Activated CD4-positive, alpha-beta memory T cell treated with anti-CD3 and anti-CD28 coated beads, Interleukin-2, amount 10 ng/mL, durations not matched to agents 7 days and 5 days (primary cell): ENCODE data around the gene GON4L. TPM values are rescaled to one million over a fixed set of nuclear protein-coding genes. Genes with fewer than 3 reads are reported as not detected.
A peak's percentile ranks its signal among the peaks of the same experiment; 100 is the strongest.
"Not testable (repeated sequence)": the region's sequence is repeated elsewhere in the genome, so short reads cannot be mapped to it uniquely, and the experiment has no call there.

Source experiments
- CTCF ChIA-PET: fragments of 350-600 bp; sonication (Branson Sonifier 250); formaldehyde crosslinking; loops from one replicate; lab custom pipeline; 2021; ENCODE audit warnings: antibody characterized with exemption, inconsistent platforms; lab: Charles Lee
- POLR2A ChIA-PET: fragments of 350-600 bp; sonication (Branson Sonifier 250); formaldehyde crosslinking; loops from one replicate; lab custom pipeline; 2021; ENCODE audit warnings: antibody characterized with exemption; lab: Charles Lee
- DNase-seq: peaks from one replicate; pipeline ENCODE4 v3.0.0-alpha.2; 2020
- H3K27ac Mint-ChIP-seq: one replicate; pipeline ENCODE4 v1.8.0; 2021; ENCODE audit warnings: mild to moderate bottlenecking, mixed read lengths
- H3K27me3 Mint-ChIP-seq: one replicate; pipeline ENCODE4 v1.8.0; 2021; ENCODE audit warnings: mixed read lengths
- H3K36me3 Mint-ChIP-seq: one replicate; pipeline ENCODE4 v1.8.0; 2021; ENCODE audit warnings: low read depth, mixed read lengths
- H3K4me1 Mint-ChIP-seq: one replicate; pipeline ENCODE4 v1.8.0; 2021; ENCODE audit warnings: mixed read lengths
- H3K4me3 Mint-ChIP-seq: one replicate; pipeline ENCODE4 v1.8.0; 2021; ENCODE audit warnings: mild to moderate bottlenecking, mixed read lengths
- H3K9me3 Mint-ChIP-seq: one replicate; pipeline ENCODE4 v1.8.0; 2021; ENCODE audit warnings: mixed read lengths
- total RNA-seq, 2 experiments: library from RNA; stranded (reverse); gene quantifications; one replicate each; pipeline ENCODE4 v1.2.3, GENCODE V29; 2021

Gene GON4L
- total RNA-seq, 2 experiments from 2014 or later: 76.4 to 76.6 TPM

- ChIA-PET CTCF (no interaction called here), POLR2A (no interaction called here)
- Mint-ChIP-seq H3K4me3 (no peak overlapping the region), H3K9me3 (no peaks in the 10 kb centered on the region), H3K27ac (no peak overlapping the region), H3K36me3 (peaks cover 25% of the 10 kb centered on the region), H3K27me3 (no peaks in the 10 kb centered on the region), H3K4me1 (peaks cover 19% of the 10 kb centered on the region)
- no peak for DNase-seq
Measured at GRCh38 chr1:155719703-155720102, 137.3 kb downstream of the GON4L start.

DNA sequence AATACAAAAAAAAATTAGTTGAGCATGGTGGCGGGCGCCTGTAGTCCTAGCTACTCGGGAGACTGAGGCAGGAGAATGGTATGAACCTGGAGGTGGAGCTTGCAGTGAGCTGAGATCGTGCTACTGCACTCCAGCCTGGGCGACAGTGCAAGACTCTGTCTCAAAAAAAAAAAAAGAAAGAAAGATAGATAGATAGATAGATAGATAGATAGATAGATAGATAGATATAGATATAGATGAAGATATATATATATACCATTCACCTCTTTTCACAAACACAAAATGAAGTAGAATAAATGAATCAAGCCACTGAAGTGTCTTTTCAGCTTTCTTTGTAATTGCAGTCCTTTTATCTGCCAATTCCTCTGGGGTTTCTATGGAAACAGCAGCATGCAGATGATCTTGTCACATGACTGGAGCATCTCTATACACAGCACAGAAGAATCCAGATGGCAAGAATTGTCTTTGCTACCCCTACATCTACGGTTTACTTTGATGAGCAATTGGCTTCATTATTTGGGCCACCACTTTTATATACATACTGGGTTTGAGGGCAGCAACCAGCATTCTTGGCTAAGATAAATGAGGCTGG is 138.4 kb downstream of the GON4L start:
- CTCF ChIA-PET: not testable (repeated sequence)

DNA sequence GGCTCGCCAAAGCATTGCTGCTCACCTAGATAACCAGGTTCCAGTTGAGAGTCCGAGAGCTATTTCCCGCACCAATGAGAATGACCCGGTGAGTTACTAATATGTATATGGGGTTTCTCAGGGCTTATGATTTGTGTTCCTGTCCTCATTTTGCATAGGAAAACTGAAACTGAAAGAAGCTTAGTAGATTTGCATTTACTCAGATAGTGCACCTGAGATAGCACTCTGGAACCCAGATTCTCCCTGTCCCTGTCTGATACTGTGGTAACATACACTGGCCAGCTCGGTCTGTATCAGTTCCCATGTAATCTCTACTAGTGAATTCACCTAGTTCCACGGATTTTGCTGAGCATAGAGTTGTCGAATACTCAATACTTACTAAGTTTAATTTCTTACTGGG is 140.0 kb downstream of the GON4L start:
- Mint-ChIP-seq H3K27me3 (no peaks in the 10 kb centered on the region), H3K4me1 (peaks cover 22% of the 10 kb centered on the region), H3K9me3 (no peaks in the 10 kb centered on the region), H3K27ac (peak overlapping the region; percentile 47), H3K4me3 (no peak overlapping the region), H3K36me3 (peaks cover 35% of the 10 kb centered on the region)
- DNase-seq: no peak
- ChIA-PET CTCF (no interaction called here), POLR2A (interaction anchor here (0.9 kb wide), 1 partner anchor 27 kb away, joined by 3 read pairs; no protein-coding TSS in a partner anchor)

More for the DNA sequence above, 138.4 kb downstream of the GON4L start:
- H3K27me3 Mint-ChIP-seq, H3K27ac Mint-ChIP-seq, DNase-seq, H3K4me3 Mint-ChIP-seq, POLR2A ChIA-PET, H3K9me3 Mint-ChIP-seq: not testable (repeated sequence)
- Mint-ChIP-seq H3K4me1 (peaks cover 19% of the 10 kb centered on the region), H3K36me3 (peaks cover 28% of the 10 kb centered on the region)

DNA sequence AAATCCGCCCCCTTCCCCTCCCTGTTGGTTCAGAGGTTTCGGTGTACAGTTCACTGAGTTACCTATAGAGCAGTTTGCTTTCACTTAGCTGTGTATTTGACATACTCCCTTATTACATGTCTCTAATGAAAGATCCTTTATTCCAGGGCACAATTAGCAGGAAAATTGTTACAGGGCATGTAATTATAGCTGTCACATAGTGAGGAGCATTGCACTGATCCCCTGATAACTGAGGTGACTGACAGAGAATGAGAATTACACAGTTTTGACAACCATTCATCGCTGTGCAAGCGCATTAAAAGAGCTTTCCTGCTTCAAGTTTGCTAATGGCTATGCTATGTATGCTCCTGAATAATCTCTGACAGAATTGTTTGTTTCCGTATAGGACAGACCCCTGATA is 141.2 kb downstream of the GON4L start:
- Mint-ChIP-seq H3K9me3 (no peaks in the 10 kb centered on the region), H3K27me3 (no peaks in the 10 kb centered on the region), H3K4me1 (peaks cover 22% of the 10 kb centered on the region), H3K4me3 (no peak overlapping the region), H3K27ac (no peak overlapping the region), H3K36me3 (peaks cover 34% of the 10 kb centered on the region)
- POLR2A ChIA-PET: no interaction called here
- DNase-seq: no peak
- CTCF ChIA-PET: interaction anchor here (1.1 kb wide), 1 partner anchor 14 kb away, joined by 8 read pairs; no protein-coding TSS in a partner anchor

DNA sequence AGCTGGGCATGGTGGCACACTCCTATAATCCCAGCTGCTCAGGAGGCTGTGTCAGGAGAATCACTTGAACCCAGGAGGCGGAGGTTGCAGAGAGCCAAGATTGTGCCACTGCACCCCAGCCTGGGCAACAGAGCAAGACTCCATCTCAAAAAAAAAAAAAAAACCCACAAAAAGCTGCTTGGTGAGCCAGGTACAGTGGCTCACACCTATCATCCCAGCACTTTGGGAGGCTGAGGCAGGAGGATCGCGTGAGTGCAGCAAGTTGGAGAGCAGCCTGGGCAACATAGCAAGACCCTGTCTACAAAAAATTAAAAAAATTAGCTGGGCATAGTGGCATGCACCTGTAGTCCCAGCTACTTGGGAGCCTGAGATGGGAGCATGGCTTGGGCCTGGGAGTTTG is 142.0 kb downstream of the GON4L start:
- H3K9me3 Mint-ChIP-seq, POLR2A ChIA-PET, DNase-seq, H3K27ac Mint-ChIP-seq, H3K4me3 Mint-ChIP-seq, H3K27me3 Mint-ChIP-seq: not testable (repeated sequence)
- CTCF ChIA-PET: interaction anchor here (1.1 kb wide), 1 partner anchor 14 kb away, joined by 8 read pairs; no protein-coding TSS in a partner anchor
- peaks cover 38% of the 10 kb centered on the region for H3K36me3 Mint-ChIP-seq
- peaks cover 22% of the 10 kb centered on the region for H3K4me1 Mint-ChIP-seq

GRCh38 chr1:155713075-155713474 is 143.9 kb downstream of the GON4L start:
- H3K27ac Mint-ChIP-seq: peak overlapping the region; percentile 37
- no peak overlapping the region for H3K4me3 Mint-ChIP-seq

GRCh38 chr1:155712636-155713035 is 144.4 kb downstream of the GON4L start:
- H3K4me3 Mint-ChIP-seq, H3K27me3 Mint-ChIP-seq, H3K9me3 Mint-ChIP-seq, DNase-seq, CTCF ChIA-PET, POLR2A ChIA-PET: not testable (repeated sequence)
- H3K27ac Mint-ChIP-seq: peak overlapping the region; percentile 37
- H3K4me1 Mint-ChIP-seq: peaks cover 27% of the 10 kb centered on the region
- peaks cover 37% of the 10 kb centered on the region for H3K36me3 Mint-ChIP-seq

More at GRCh38 chr1:155713075-155713474, 143.9 kb downstream of the GON4L start:
- H3K27me3 Mint-ChIP-seq: no peaks in the 10 kb centered on the region
- CTCF ChIA-PET: no interaction called here
- H3K9me3 Mint-ChIP-seq: no peaks in the 10 kb centered on the region
- H3K4me1 Mint-ChIP-seq: peaks cover 25% of the 10 kb centered on the region
- peaks cover 41% of the 10 kb centered on the region for H3K36me3 Mint-ChIP-seq
- POLR2A ChIA-PET: no interaction called here
- DNase-seq: no peak

GRCh38 chr1:155711457-155711856 is 145.6 kb downstream of the GON4L start:
- H3K4me3 Mint-ChIP-seq, POLR2A ChIA-PET, H3K27ac Mint-ChIP-seq, H3K9me3 Mint-ChIP-seq, H3K27me3 Mint-ChIP-seq, DNase-seq, CTCF ChIA-PET: not testable (repeated sequence)
- Mint-ChIP-seq H3K4me1 (peaks cover 19% of the 10 kb centered on the region), H3K36me3 (peaks cover 33% of the 10 kb centered on the region)

DNA sequence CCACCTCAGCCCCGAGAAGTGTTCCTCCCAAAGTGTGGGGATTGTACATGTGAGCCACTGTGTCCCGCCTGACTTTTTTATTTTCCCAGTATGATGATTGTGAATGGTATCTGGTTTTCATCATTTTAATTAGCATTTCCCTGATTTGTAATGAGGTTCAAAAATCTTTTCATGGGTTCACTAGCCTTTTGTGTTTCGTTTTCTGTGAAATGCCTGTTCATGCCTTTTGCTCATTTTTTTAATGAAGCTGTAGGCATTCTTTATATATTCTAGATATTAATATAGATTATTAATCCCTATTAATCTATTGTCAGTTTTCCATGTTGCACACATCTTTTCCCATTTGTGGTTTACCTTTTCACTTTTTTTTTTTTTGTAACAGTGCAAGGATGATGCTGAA is 147.6 kb downstream of the GON4L start:
- Mint-ChIP-seq H3K4me1 (peaks cover 16% of the 10 kb centered on the region), H3K4me3 (no peak overlapping the region), H3K9me3 (no peaks in the 10 kb centered on the region), H3K27me3 (no peaks in the 10 kb centered on the region), H3K36me3 (peaks cover 30% of the 10 kb centered on the region), H3K27ac (no peak overlapping the region)
- ChIA-PET POLR2A (interaction anchor here (1.5 kb wide), 1 partner anchor 15 kb away, joined by 3 read pairs; no protein-coding TSS in a partner anchor), CTCF (no interaction called here)
- no peak for DNase-seq

DNA sequence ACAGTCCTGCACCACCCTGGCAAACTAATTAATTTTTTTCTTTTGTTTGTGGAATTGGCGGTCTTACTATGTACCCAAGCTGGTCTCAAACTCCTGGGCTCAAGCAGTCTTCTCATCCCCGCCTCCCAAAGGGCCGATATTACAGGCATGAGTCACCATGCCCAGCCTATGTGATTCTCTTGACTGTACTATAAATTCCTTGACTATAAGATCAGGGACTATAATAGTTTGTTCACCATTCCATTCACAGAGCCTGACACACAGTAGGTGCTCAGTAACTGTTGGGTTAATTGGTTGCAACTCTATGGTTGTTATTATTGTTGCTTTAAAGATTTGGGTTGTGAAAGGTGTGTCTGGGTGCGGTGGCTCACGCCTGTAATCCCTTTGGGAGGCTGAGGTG is 150.9 kb downstream of the GON4L start:
- POLR2A ChIA-PET: no interaction called here
- no peak overlapping the region for H3K27ac Mint-ChIP-seq
- H3K4me1 Mint-ChIP-seq: peaks cover 19% of the 10 kb centered on the region
- no peaks in the 10 kb centered on the region for H3K9me3 Mint-ChIP-seq
- H3K27me3 Mint-ChIP-seq: no peaks in the 10 kb centered on the region
- no peak for DNase-seq
- CTCF ChIA-PET: no interaction called here
- H3K36me3 Mint-ChIP-seq: peaks cover 16% of the 10 kb centered on the region
- H3K4me3 Mint-ChIP-seq: no peak overlapping the region

GRCh38 chr1:155704414-155704813 is 152.6 kb downstream of the GON4L start:
- Mint-ChIP-seq H3K4me1 (peaks cover 20% of the 10 kb centered on the region), H3K36me3 (peaks cover 11% of the 10 kb centered on the region)
- DNase-seq, H3K27me3 Mint-ChIP-seq, H3K27ac Mint-ChIP-seq, H3K4me3 Mint-ChIP-seq, H3K9me3 Mint-ChIP-seq, POLR2A ChIA-PET, CTCF ChIA-PET: not testable (repeated sequence)

- H3K27me3 Mint-ChIP-seq: no peaks in the 10 kb centered on the region
- H3K9me3 Mint-ChIP-seq: no peaks in the 10 kb centered on the region
- CTCF ChIA-PET: no interaction called here
- DNase-seq: no peak
- H3K27ac Mint-ChIP-seq: no peak overlapping the region
- POLR2A ChIA-PET: no interaction called here
- peaks cover 24% of the 10 kb centered on the region for H3K4me1 Mint-ChIP-seq
- H3K4me3 Mint-ChIP-seq: no peak overlapping the region
- H3K36me3 Mint-ChIP-seq: peaks cover 12% of the 10 kb centered on the region
Measured at GRCh38 chr1:155703216-155703615, 153.8 kb downstream of the GON4L start.

DNA sequence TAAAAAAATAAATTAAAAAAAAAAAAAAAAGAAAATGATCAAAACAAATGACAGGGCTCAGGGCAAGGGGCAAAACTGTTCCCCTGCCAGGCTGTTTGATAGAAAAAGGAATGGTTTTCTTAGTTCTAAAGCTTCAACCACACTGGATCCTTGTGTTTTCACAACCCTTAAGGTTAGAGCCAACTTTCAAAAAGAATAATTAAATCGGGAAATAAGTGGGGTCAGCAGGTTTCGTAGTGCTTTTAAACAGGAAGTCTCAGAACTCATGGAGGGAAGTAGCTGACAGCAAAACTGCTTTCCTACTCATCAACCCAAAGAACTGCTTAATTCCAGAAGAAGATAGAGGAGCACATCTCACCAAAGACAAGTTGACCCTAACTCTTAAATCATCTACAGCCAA is 155.3 kb downstream of the GON4L start:
- H3K27ac Mint-ChIP-seq: peak overlapping the region; percentile 54
- H3K9me3 Mint-ChIP-seq, CTCF ChIA-PET, H3K4me3 Mint-ChIP-seq, H3K27me3 Mint-ChIP-seq, DNase-seq, POLR2A ChIA-PET: not testable (repeated sequence)
- H3K4me1 Mint-ChIP-seq: peaks cover 19% of the 10 kb centered on the region
- peaks cover 21% of the 10 kb centered on the region for H3K36me3 Mint-ChIP-seq
